Tibial nerve (tissue), 4 donors: ENCODE measurements around the gene PIK3CD. TPM values are rescaled to one million over a fixed set of nuclear protein-coding genes. Genes with fewer than 3 reads are reported as not detected.

ENCODE experiments used
- DNase-seq, 2 donors: peaks; one replicate each; pipeline ENCODE4 v3.0.0-alpha.2; 2019; ENCODE audit warnings: low spot score in 2 of 2
- H3K27ac ChIP-seq, 4 donors: fragments of 200-600 bp; sonication (generic) in 3 of 4; one replicate each; pipeline ENCODE4 v1.5.1; 2017 to 2019; ENCODE audit warnings: mild to moderate bottlenecking in 1 of 4
- H3K27me3 ChIP-seq, 2 donors: fragments of 200-600 bp; sonication (generic) in 1 of 2; one replicate each; pipeline versions ENCODE4 v1.5.1 to v1.6.0; 2017 to 2019
- H3K36me3 ChIP-seq, 3 donors: fragments of 200-600 bp; sonication (generic); one replicate each; pipeline ENCODE4 v1.5.1; 2018 to 2019
- H3K4me1 ChIP-seq, 4 donors: fragments of 200-600 bp; sonication (generic) in 3 of 4; one replicate each; pipeline ENCODE4 v1.5.1; 2017 to 2019
- H3K4me3 ChIP-seq, 4 donors: fragments of 200-600 bp; sonication (generic) in 3 of 4; one replicate each; pipeline ENCODE4 v1.5.1; 2017 to 2019; ENCODE audit warnings: mild to moderate bottlenecking in 1 of 4, moderate library complexity in 1 of 4
- H3K9me3 ChIP-seq, 4 donors: fragments of 200-600 bp; sonication (generic) in 3 of 4; one replicate each; pipeline ENCODE4 v1.5.1; 2017 to 2019
- CTCF ChIP-seq, 5 experiments: fragments of 200-600 bp in 3 of 5; fragments of 450-650 bp in 2 of 5; sonication (generic) in 3 of 5; IDR thresholded peaks; one replicate each; pipeline ENCODE4 v1.5.1; 2016 to 2019; ENCODE audit warnings: antibody characterized with exemption in 5 of 5, mild to moderate bottlenecking in 3 of 5, moderate library complexity in 2 of 5
- EP300 ChIP-seq, 2 donors: sonication (generic); formaldehyde crosslinking; IDR thresholded peaks; one replicate each; pipeline ENCODE4 v1.6.1; 2017; ENCODE audit warnings: antibody characterized with exemption in 2 of 2, mild to moderate bottlenecking in 1 of 2
- POLR2A ChIP-seq, 2 donors: fragments of 450-650 bp; IDR thresholded peaks; one replicate each; pipeline ENCODE4 v1.6.1; 2017; ENCODE audit warnings: antibody characterized with exemption in 2 of 2, mild to moderate bottlenecking in 2 of 2, moderate library complexity in 2 of 2
- WGBS, 2 donors: methylation state at CpG; one replicate each; pipeline ENCODE4 v1.1.5; 2018; 5-methylcytosine and 5-hydroxymethylcytosine counted together
- total RNA-seq, 4 donors: library from RNA; depleted of rRNA; stranded (reverse); fragments of >200 nt; gene quantifications; one replicate each; pipeline ENCODE4 v1.1.0, GENCODE V29; 2016

PIK3CD gene
- total RNA-seq, 4 donors from 2014 or later = 6.9 to 18.0 (median 10.2) TPM

DNA sequence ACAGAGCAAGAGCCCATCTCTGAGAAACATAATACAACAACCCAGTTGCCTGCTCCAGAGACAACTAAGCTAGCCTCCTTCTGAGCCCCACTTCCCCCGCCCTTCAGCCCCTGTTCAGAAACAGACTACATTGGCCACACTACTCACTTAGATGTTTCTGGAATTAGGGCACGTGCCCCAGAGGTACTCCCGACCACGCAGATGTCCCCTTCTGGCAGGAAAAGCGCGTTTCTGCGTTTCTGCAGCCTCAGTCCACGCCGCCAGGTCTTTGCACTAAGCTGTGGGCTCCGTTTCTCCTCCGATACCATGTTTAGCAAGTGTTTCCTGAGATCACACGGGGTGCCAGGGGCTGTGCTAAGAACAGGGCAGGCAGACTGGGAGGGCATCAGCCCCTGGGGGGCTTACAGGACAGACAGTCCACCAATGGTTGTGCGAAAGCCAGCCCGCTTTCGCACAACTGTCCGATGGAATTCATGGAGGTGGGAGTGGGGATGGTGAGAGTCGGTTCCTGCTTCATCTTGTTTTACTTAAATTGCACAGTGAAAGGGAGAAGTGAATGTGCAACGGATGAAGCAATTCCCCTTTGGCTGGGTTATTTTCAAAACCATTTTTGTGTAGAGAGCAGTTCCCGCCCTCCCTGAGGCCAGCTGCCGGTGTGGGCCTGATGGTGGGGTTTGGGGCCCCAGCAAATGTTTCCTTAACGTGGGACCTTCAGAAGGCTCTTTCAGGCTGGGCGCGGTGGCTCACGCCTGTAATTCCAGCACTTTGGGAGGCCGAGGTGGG is 2.7 kb downstream of the PIK3CD start:
- H3K27ac ChIP-seq = peak overlapping the region in 2 of 4 donors; percentile 28 to 84
- H3K27me3 ChIP-seq = peaks cover 0 to 46% of the 10 kb centered on the region in 2 donors
- H3K9me3 ChIP-seq = no peaks in the 10 kb centered on the region
- no peaks in the 10 kb centered on the region for H3K36me3 ChIP-seq
- H3K4me1 ChIP-seq = peaks cover 0 to 20% (median 7%) of the 10 kb centered on the region in 4 donors
- H3K4me3 ChIP-seq = peak overlapping the region in 1 of 4 donors; percentile 58
- 76 to 78% methylated on average over 25 of the region's 25 CpGs for WGBS, 2 donors
- TF ChIP-seq EP300 (IDR thresholded peaks at IDR 0.05) (peak in 1 of 2 donors; percentile 26), CTCF (IDR thresholded peaks at IDR 0.05) (no peak)
- DNase-seq = no peak

GRCh38 chr1:9654834-9655723 is 3.5 kb downstream of the PIK3CD start:
- TF ChIP-seq CTCF (IDR thresholded peaks at IDR 0.05) = no peak
- TF ChIP-seq EP300 (IDR thresholded peaks at IDR 0.05) = no peak
- no peak for TF ChIP-seq POLR2A (IDR thresholded peaks at IDR 0.05)
- WGBS, 2 donors = 65 to 66% methylated on average over 16 of the region's 16 CpGs
- Histone ChIP-seq H3K9me3 (no peaks in the 10 kb centered on the region), H3K36me3 (no peaks in the 10 kb centered on the region), H3K4me1 (peaks cover 0 to 20% (median 7%) of the 10 kb centered on the region in 4 donors), H3K27me3 (peaks cover 0 to 50% of the 10 kb centered on the region in 2 donors), H3K4me3 (no peak overlapping the region), H3K27ac (no peak overlapping the region)
- no peak for DNase-seq

DNA sequence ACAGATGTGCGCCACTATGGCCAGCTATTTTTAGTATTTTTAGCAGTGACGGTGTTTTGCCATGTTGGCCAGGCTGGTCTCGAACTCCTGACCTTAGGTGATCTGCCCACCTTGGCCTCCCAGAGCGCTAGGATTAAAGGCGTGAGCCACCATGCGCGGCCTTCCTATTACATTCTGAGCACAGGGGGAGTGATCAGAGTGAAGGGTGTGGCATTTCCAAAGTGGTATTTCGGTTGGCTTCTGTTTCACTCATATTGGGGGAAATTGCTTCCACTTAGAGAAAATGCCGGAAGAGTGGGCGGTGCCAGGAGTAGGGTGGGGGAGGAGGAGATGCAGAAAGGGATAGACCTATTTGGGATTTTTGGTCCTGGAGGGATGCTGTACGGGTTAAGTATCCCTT is 4.3 kb downstream of the PIK3CD start:
- DNase-seq = no peak

DNA sequence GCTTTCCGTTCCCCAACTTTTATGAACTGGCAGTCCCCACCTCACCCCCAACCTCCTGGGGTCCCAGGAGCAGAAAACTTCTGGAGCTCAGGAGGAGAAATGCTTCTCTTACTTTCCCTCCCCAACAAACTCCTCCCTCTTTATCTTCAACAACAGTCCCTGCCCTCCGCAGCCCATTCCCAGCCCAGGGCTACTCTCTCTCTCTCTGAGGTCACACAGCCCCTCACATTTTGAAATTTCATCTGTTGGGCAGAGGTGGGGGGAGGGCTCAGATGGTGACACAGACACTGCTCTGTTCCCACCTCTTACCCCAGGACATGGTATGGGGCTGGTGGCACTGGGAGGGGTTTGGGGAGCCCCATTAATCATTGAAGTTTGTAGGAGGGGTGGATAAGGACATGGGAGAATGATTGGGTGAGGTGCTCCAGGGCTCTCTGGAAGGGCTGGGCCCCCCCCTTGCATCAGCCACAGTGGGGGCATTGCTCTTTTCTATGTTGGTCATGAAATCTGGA is 6.0 kb downstream of the PIK3CD start:
- Histone ChIP-seq H3K27ac (no peak overlapping the region), H3K36me3 (no peaks in the 10 kb centered on the region), H3K4me1 (peaks cover 0 to 4% (median 0%) of the 10 kb centered on the region in 4 donors), H3K4me3 (no peak overlapping the region), H3K27me3 (peaks cover 0 to 30% of the 10 kb centered on the region in 2 donors), H3K9me3 (no peaks in the 10 kb centered on the region)
- DNase-seq = no peak
- WGBS, 2 donors = 43 to 64% methylated on average over 2 of the region's 2 CpGs
- no peak for TF ChIP-seq EP300 (IDR thresholded peaks at IDR 0.05)
- no peak for TF ChIP-seq CTCF (IDR thresholded peaks at IDR 0.05)
- no peak for TF ChIP-seq POLR2A (IDR thresholded peaks at IDR 0.05)

More for the DNA sequence above, 4.3 kb downstream of the PIK3CD start:
- 90 to 91% methylated on average over 11 of the region's 11 CpGs for WGBS, 2 donors
- peaks cover 0 to 45% of the 10 kb centered on the region in 2 donors for H3K27me3 ChIP-seq
- H3K9me3 ChIP-seq = no peaks in the 10 kb centered on the region
- H3K27ac ChIP-seq = no peak overlapping the region
- peaks cover 0 to 20% (median 7%) of the 10 kb centered on the region in 4 donors for H3K4me1 ChIP-seq
- H3K4me3 ChIP-seq = no peak overlapping the region
- no peak for TF ChIP-seq EP300 (IDR thresholded peaks at IDR 0.05)
- no peak for TF ChIP-seq CTCF (IDR thresholded peaks at IDR 0.05)
- no peak for TF ChIP-seq POLR2A (IDR thresholded peaks at IDR 0.05)
- no peaks in the 10 kb centered on the region for H3K36me3 ChIP-seq
